ENCODE data around the gene NDST1. TPM values are rescaled to one million over a fixed set of nuclear protein-coding genes. Genes with fewer than 3 reads are reported as not detected.
A peak's percentile ranks its signal among the peaks of the same experiment; 100 is the strongest.

The NDST1 gene
- total RNA-seq, 1 donor from 2014 or later = 101 TPM

- DNase-seq (ENCODE audit: extremely low spot score, unreplicated experiment) = no peak
- H3K27ac Mint-ChIP-seq = peak overlapping the region; percentile 13
- no peak for TF ChIP-seq CTCF (conservative IDR thresholded peaks at IDR 0.05)
- H3K4me1 Mint-ChIP-seq (ENCODE audit: unreplicated experiment) = no peaks in the 10 kb centered on the region
- H3K27me3 Mint-ChIP-seq = no peaks in the 10 kb centered on the region
- H3K4me3 Mint-ChIP-seq = no peak overlapping the region
- H3K36me3 Mint-ChIP-seq = peaks cover 8% of the 10 kb centered on the region
- no peaks in the 10 kb centered on the region for H3K9me3 Mint-ChIP-seq
Observed at GRCh38 chr5:150538007-150538917, 30.3 kb downstream of the NDST1 start.

- Mint-ChIP-seq H3K4me3 (no peak overlapping the region), H3K27me3 (no peaks in the 10 kb centered on the region), H3K9me3 (no peaks in the 10 kb centered on the region), H3K36me3 (peaks cover 8% of the 10 kb centered on the region), H3K4me1 (ENCODE audit: unreplicated experiment) (no peaks in the 10 kb centered on the region), H3K27ac (no peak overlapping the region)
- no peak for TF ChIP-seq CTCF (conservative IDR thresholded peaks at IDR 0.05)
- DNase-seq (ENCODE audit: extremely low spot score, unreplicated experiment) = no peak
Observed at GRCh38 chr5:150539206-150539605, 31.3 kb downstream of the NDST1 start.

- no peak for TF ChIP-seq CTCF (conservative IDR thresholded peaks at IDR 0.05)
- H3K27ac Mint-ChIP-seq = no peak overlapping the region
- peaks cover 8% of the 10 kb centered on the region for H3K36me3 Mint-ChIP-seq
- no peaks in the 10 kb centered on the region for H3K9me3 Mint-ChIP-seq
- no peaks in the 10 kb centered on the region for H3K4me1 Mint-ChIP-seq (ENCODE audit: unreplicated experiment)
- no peak for DNase-seq (ENCODE audit: extremely low spot score, unreplicated experiment)
- H3K4me3 Mint-ChIP-seq = no peak overlapping the region
- no peaks in the 10 kb centered on the region for H3K27me3 Mint-ChIP-seq
Observed at GRCh38 chr5:150540042-150540441, 32.1 kb downstream of the NDST1 start.

- H3K36me3 Mint-ChIP-seq = peaks cover 11% of the 10 kb centered on the region
- no peaks in the 10 kb centered on the region for H3K9me3 Mint-ChIP-seq
- no peak for TF ChIP-seq CTCF (conservative IDR thresholded peaks at IDR 0.05)
- peak overlapping the region; percentile 50 for H3K27ac Mint-ChIP-seq
- H3K4me3 Mint-ChIP-seq = no peak overlapping the region
- DNase-seq (ENCODE audit: extremely low spot score, unreplicated experiment) = no peak
- H3K27me3 Mint-ChIP-seq = no peaks in the 10 kb centered on the region
- no peaks in the 10 kb centered on the region for H3K4me1 Mint-ChIP-seq (ENCODE audit: unreplicated experiment)
Observed at GRCh38 chr5:150540615-150541396, 32.9 kb downstream of the NDST1 start.

- H3K9me3 Mint-ChIP-seq = no peaks in the 10 kb centered on the region
- no peak for DNase-seq (ENCODE audit: extremely low spot score, unreplicated experiment)
- H3K27ac Mint-ChIP-seq = no peak overlapping the region
- H3K4me3 Mint-ChIP-seq = no peak overlapping the region
- no peaks in the 10 kb centered on the region for H3K4me1 Mint-ChIP-seq (ENCODE audit: unreplicated experiment)
- H3K36me3 Mint-ChIP-seq = peaks cover 11% of the 10 kb centered on the region
- no peaks in the 10 kb centered on the region for H3K27me3 Mint-ChIP-seq
- no peak for TF ChIP-seq CTCF (conservative IDR thresholded peaks at IDR 0.05)
Observed at GRCh38 chr5:150541397-150541675, 33.4 kb downstream of the NDST1 start.

All from type B pancreatic cell (in vitro differentiated cells).